Endothelial cell of umbilical vein (primary cell): ENCODE data around the gene MTARC2. TPM values are rescaled to one million over a fixed set of nuclear protein-coding genes. Genes with fewer than 3 reads are reported as not detected.
A peak's percentile ranks its signal among the peaks of the same experiment; 100 is the strongest.

ENCODE experiments used
- BruUV-seq: library from RNA; stranded (reverse); fragments of 400-500 nt; replicated peaks from 2 replicates; lab custom pipeline; 2021; lab: Mats Ljungman, UMichigan
- CTCF ChIA-PET: fragments of 300-600, 350-600 bp; sonication (Branson Sonifier 250); formaldehyde crosslinking; loops from one replicate; lab custom pipeline; 2021; ENCODE audit warnings: antibody characterized with exemption, inconsistent platforms; lab: Charles Lee
- POLR2A ChIA-PET: fragments of 300-600, 350-600 bp; sonication (Branson Sonifier 250); formaldehyde crosslinking; loops from one replicate; lab custom pipeline; 2021; ENCODE audit warnings: antibody characterized with exemption, inconsistent platforms; lab: Charles Lee
- DNase-seq: peaks from one replicate; pipeline ENCODE4 v3.0.0-alpha.2; 2011; ENCODE audit warnings: low read depth, low spot score
- FAIRE-seq: peaks from 2 replicates; lab custom pipeline; 2011; peaks lifted over from hg19 to GRCh38; lab: Jason Lieb, UNC
- H2AFZ ChIP-seq: 2 replicates; pipeline ENCODE4 v1.6.0; 2012; ENCODE audit warnings: low read depth, low read length, control low read depth, inconsistent platforms
- H3K27ac ChIP-seq: 2 replicates; pipeline ENCODE4 v1.5.1; 2011; ENCODE audit warnings: low read depth, mild to moderate bottlenecking, control low read depth, low read length, moderate library complexity; ENCODE audit not compliant: insufficient read depth
- H3K27me3 ChIP-seq, 2 experiments: 2 replicates each; pipeline versions ENCODE4 v1.6.0 to v1.6.1; 2011; ENCODE audit warnings: low read length in 2 of 2, mixed read lengths in 1 of 2; ENCODE audit not compliant: control insufficient read depth in 2 of 2, insufficient read depth in 2 of 2
- H3K36me3 ChIP-seq, 2 experiments: 2 replicates in 1 of 2; 3 replicates in 1 of 2; pipeline ENCODE4 v1.5.1; 2011; ENCODE audit warnings: low read length in 2 of 2, mild to moderate bottlenecking in 1 of 2, moderate library complexity in 1 of 2; ENCODE audit not compliant: control insufficient read depth in 2 of 2, insufficient read depth in 2 of 2; ENCODE audit errors: extremely low read depth in 1 of 2
- H3K4me1 ChIP-seq: 3 replicates; pipeline ENCODE4 v1.5.1; 2011; ENCODE audit warnings: mild to moderate bottlenecking, low read length; ENCODE audit not compliant: control insufficient read depth, insufficient read depth; ENCODE audit errors: extremely low read depth
- H3K4me2 ChIP-seq: 2 replicates; pipeline ENCODE4 v1.6.1; 2011; ENCODE audit warnings: low read length, control low read depth, mixed read lengths; ENCODE audit not compliant: insufficient read depth
- H3K4me3 ChIP-seq, 3 experiments: fragments of 200-600 bp in 1 of 3; sonication (generic), shearing (Covaris generic) in 1 of 3; replicated peaks in 1 of 3; 2 replicates each; pipeline ENCODE4 v1.5.1; 2011 to 2016; ENCODE audit warnings: control low read depth in 3 of 3, low read length in 3 of 3, mild to moderate bottlenecking in 2 of 3, inconsistent platforms in 1 of 3, low read depth in 1 of 3, moderate library complexity in 1 of 3; ENCODE audit not compliant: insufficient read depth in 1 of 3
- H3K79me2 ChIP-seq: 2 replicates; pipeline ENCODE4 v1.6.0; 2012; ENCODE audit warnings: low read length, inconsistent platforms; ENCODE audit not compliant: control insufficient read depth, insufficient read depth
- H3K9ac ChIP-seq: replicated peaks from 2 replicates; pipeline ENCODE3; 2011; ENCODE audit warnings: low read length, control low read depth; ENCODE audit not compliant: insufficient read depth; ENCODE audit errors: extremely low read depth
- H3K9me1 ChIP-seq: replicated peaks from 3 replicates; pipeline ENCODE4 v1.6.0; 2011; ENCODE audit warnings: mild to moderate bottlenecking, low read length; ENCODE audit not compliant: control insufficient read depth, insufficient read depth; ENCODE audit errors: extremely low read depth
- H3K9me3 ChIP-seq: replicated peaks from 2 replicates; pipeline ENCODE4 v1.5.1; 2012; ENCODE audit warnings: low read length, inconsistent platforms; ENCODE audit not compliant: control insufficient read depth, insufficient read depth
- H4K20me1 ChIP-seq: replicated peaks from 2 replicates; pipeline ENCODE3; 2011; ENCODE audit warnings: mild to moderate bottlenecking, low read length; ENCODE audit not compliant: control insufficient read depth, insufficient read depth; ENCODE audit errors: extremely low read depth
- CTCF ChIP-seq, 2 donors: IDR thresholded peaks; 1 replicate in 1 of 2; 2 replicates in 1 of 2; pipeline ENCODE4 v1.5.1; 2011; ENCODE audit warnings: low read length in 2 of 2, mild to moderate bottlenecking in 2 of 2, moderate library complexity in 2 of 2, control low read depth in 1 of 2, inconsistent platforms in 1 of 2, low read depth in 1 of 2; ENCODE audit not compliant: insufficient read depth in 1 of 2; ENCODE audit errors: extremely low read depth in 1 of 2
- EZH2 ChIP-seq: IDR thresholded peaks from 2 replicates; pipeline ENCODE4 v1.6.1; 2012; ENCODE audit warnings: borderline replicate concordance, low read depth, mild to moderate bottlenecking, moderate library complexity, low read length, inconsistent platforms; ENCODE audit not compliant: severe bottlenecking
- FOS ChIP-seq: IDR thresholded peaks from 2 replicates; pipeline ENCODE4 v1.6.1; 2011; ENCODE audit warnings: mild to moderate bottlenecking, low read length, moderate library complexity, borderline replicate concordance; ENCODE audit not compliant: insufficient read depth
- GATA2 ChIP-seq: IDR thresholded peaks from 2 replicates; pipeline ENCODE4 v1.7.0; 2011; ENCODE audit warnings: low read depth, mild to moderate bottlenecking, moderate library complexity, mixed read lengths, low read length; ENCODE audit not compliant: insufficient read length, insufficient read depth
- JUN ChIP-seq: IDR thresholded peaks from 2 replicates; pipeline ENCODE4 v1.6.1; 2011; ENCODE audit warnings: borderline replicate concordance, low read depth; ENCODE audit not compliant: insufficient read length, insufficient read depth
- MYC ChIP-seq: IDR thresholded peaks from one replicate; pipeline ENCODE4 v1.6.1; 2011; ENCODE audit warnings: mild to moderate bottlenecking, low read depth, low read length
- POLR2A ChIP-seq: IDR thresholded peaks from 2 replicates; pipeline ENCODE4 v1.6.1; 2012; ENCODE audit warnings: low read depth, mild to moderate bottlenecking, control low read depth, low read length
- POLR2AphosphoS5 ChIP-seq: IDR thresholded peaks from 2 replicates; pipeline ENCODE4 v1.6.1; 2012; ENCODE audit warnings: low read depth, mild to moderate bottlenecking, control low read depth, low read length, moderate library complexity; ENCODE audit not compliant: insufficient read depth
- dilution Hi-C: fragments of 300-500 bp; cut with MboI; formaldehyde crosslinking; loops from one replicate; pipeline ENCODE4 v1.15.0; 2019; ENCODE audit warnings: low sequenced_read_pairs; ENCODE audit not compliant: extremely low pct_ligation_motif_present
- intact Hi-C: fragments of 100-400 bp; cut with micrococcal nuclease; formaldehyde crosslinking; loops from one replicate; pipeline ENCODE4 v1.10.0; 2022
- polyA plus RNA-seq, 4 experiments: library from polyadenylated mRNA; depleted of rRNA in 3 of 4; stranded (reverse) in 3 of 4; unstranded in 1 of 4; fragments of >200 nt; gene quantifications; 2 replicates each; pipeline versions ENCODE4 v1.2.1 to v1.2.3, GENCODE V29; 2011 to 2012; ENCODE audit warnings: missing spikeins in 1 of 4
- total RNA-seq: library from RNA; stranded (reverse); gene quantifications from 2 replicates; pipeline ENCODE4 v1.2.3, GENCODE V29; 2021
- TF ChIP-seq, protein P1 (sequence below): IDR thresholded peaks from 2 replicates; pipeline ENCODE4 v1.6.1; 2011; ENCODE audit not compliant: insufficient read depth, insufficient read length

Gene MTARC2
- total and polyA plus RNA-seq, 2 donors (not counting 3 experiments of a cell fraction or from before 2014, with no cell fraction given): 9.8 to 14.1 TPM

GRCh38 chr1:220750131-220750515 lies 2.0 kb downstream of the MTARC2 start:
- CTCF ChIA-PET: interaction anchor here (0.8 to 5.7 kb wide), 3 partner anchors 16 to 69 kb away, joined by 3 to 82 read pairs (median 33); no protein-coding TSS in a partner anchor
- no peak overlapping the region for H3K4me3 ChIP-seq
- H3K79me2 ChIP-seq: peaks cover 19% of the 10 kb centered on the region
- no peaks in the 10 kb centered on the region for H3K9me3 ChIP-seq
- POLR2A ChIA-PET: no interaction called here
- peaks cover 0 to 5% of the 10 kb centered on the region in 2 experiments for H3K36me3 ChIP-seq
- TF ChIP-seq CTCF (IDR thresholded peaks at IDR 0.05; ENCODE audit: extremely low read depth in 1 of 2, insufficient read depth in 1 of 2, low read depth in 1 of 2, low read length in 2 of 2): no peak
- TF ChIP-seq GATA2: no peak
- TF ChIP-seq MYC: no peak
- TF ChIP-seq FOS: no peak
- no peak for TF ChIP-seq POLR2AphosphoS5
- TF ChIP-seq EZH2: no peak
- no peak for TF ChIP-seq POLR2A
- TF ChIP-seq, protein P1, sequence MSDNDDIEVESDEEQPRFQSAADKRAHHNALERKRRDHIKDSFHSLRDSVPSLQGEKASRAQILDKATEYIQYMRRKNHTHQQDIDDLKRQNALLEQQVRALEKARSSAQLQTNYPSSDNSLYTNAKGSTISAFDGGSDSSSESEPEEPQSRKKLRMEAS: no peak
- TF ChIP-seq JUN: no peak
- dilution Hi-C loops (no loop called here), intact Hi-C loops (no loop called here)
- FAIRE-seq (peak; percentile 53), DNase-seq (peak; percentile 16)
- H3K27me3 ChIP-seq: no peaks in the 10 kb centered on the region
- H3K4me2 ChIP-seq: peak overlapping the region; percentile 27
- H3K9ac ChIP-seq: no peak overlapping the region
- H3K9me1 ChIP-seq: no peaks in the 10 kb centered on the region
- peak overlapping the region; percentile 1 for H2AFZ ChIP-seq
- H3K4me1 ChIP-seq: peaks cover 14% of the 10 kb centered on the region
- BruUV-seq: no TSS peak
- H4K20me1 ChIP-seq: no peaks in the 10 kb centered on the region
- H3K27ac ChIP-seq: no peak overlapping the region
